Panc1 (cell line): ENCODE measurements around the gene PTDSS2. TPM values are rescaled to one million over a fixed set of nuclear protein-coding genes. Genes with fewer than 3 reads are reported as not detected.
A peak's percentile ranks its signal among the peaks of the same experiment; 100 is the strongest.

Experiments used
- ATAC-seq: fragments of 200-7000 bp; cut with Tn5 transposase; 2 replicates; pipeline ENCODE4 v1.9.1; 2020; ENCODE audit warnings: mild to moderate bottlenecking, moderate library complexity
- BruUV-seq: library from RNA; stranded (reverse); fragments of 400-500 nt; replicated peaks from 2 replicates; lab custom pipeline; 2021; lab: Mats Ljungman, UMichigan
- CTCF ChIA-PET: fragments of 300-600 bp; sonication (Branson Sonifier 250); formaldehyde crosslinking; loops from one replicate; lab custom pipeline; 2022; ENCODE audit warnings: antibody characterized with exemption; lab: Charles Lee
- POLR2A ChIA-PET: fragments of 300-600 bp; sonication (Branson Sonifier 250); formaldehyde crosslinking; loops from one replicate; lab custom pipeline; 2022; ENCODE audit warnings: antibody characterized with exemption; lab: Charles Lee
- DNase-seq: peaks from one replicate; pipeline ENCODE4 v3.0.0-alpha.2; 2010; ENCODE audit warnings: low read depth, low spot score
- H3K27ac ChIP-seq: 2 replicates; pipeline ENCODE4 v1.5.1; 2011; ENCODE audit warnings: mild to moderate bottlenecking, low read length, inconsistent platforms
- H3K27me3 ChIP-seq: fragments of 200-500 bp; sonication (Bioruptor generic); 2 replicates; pipeline ENCODE4 v1.6.0; 2014; ENCODE audit warnings: low read length, inconsistent platforms; ENCODE audit not compliant: control insufficient read depth, insufficient read depth
- H3K36me3 ChIP-seq: fragments of 200-500 bp; sonication (Bioruptor generic); 2 replicates; pipeline ENCODE4 v1.5.1; 2014; ENCODE audit warnings: inconsistent platforms, mild to moderate bottlenecking, low read length, moderate library complexity; ENCODE audit not compliant: control insufficient read depth, insufficient read depth
- H3K4me1 ChIP-seq: 2 replicates; pipeline ENCODE4 v1.5.1; 2011; ENCODE audit warnings: inconsistent platforms, mild to moderate bottlenecking, low read length, moderate library complexity; ENCODE audit not compliant: control insufficient read depth, insufficient read depth
- H3K4me3 ChIP-seq, 2 experiments: 2 replicates each; pipeline ENCODE4 v1.5.1; 2011 to 2012; ENCODE audit warnings: low read depth in 2 of 2, low read length in 2 of 2, mild to moderate bottlenecking in 2 of 2, inconsistent platforms in 1 of 2, moderate library complexity in 1 of 2
- H3K9me3 ChIP-seq: fragments of 200-500 bp; sonication (Bioruptor generic); 2 replicates; pipeline ENCODE4 v1.5.1; 2014; ENCODE audit warnings: low read depth, mild to moderate bottlenecking, inconsistent platforms, low read length, moderate library complexity; ENCODE audit not compliant: control insufficient read depth, insufficient read depth
- CTCF ChIP-seq: fragments of 450-650 bp; IDR thresholded peaks from 2 replicates; pipeline ENCODE4 v1.5.1; 2017; ENCODE audit warnings: mild to moderate bottlenecking
- POLR2AphosphoS5 ChIP-seq: IDR thresholded peaks from 2 replicates; pipeline ENCODE4 v1.6.1; 2012; ENCODE audit warnings: mild to moderate bottlenecking, low read depth, low read length, moderate library complexity
- SIN3A ChIP-seq: IDR thresholded peaks from 2 replicates; pipeline ENCODE4 v1.6.1; 2012; ENCODE audit warnings: low read depth, mild to moderate bottlenecking, low read length, moderate library complexity, borderline replicate concordance; ENCODE audit not compliant: insufficient read depth
- TCF7L2 ChIP-seq: IDR thresholded peaks from 2 replicates; pipeline ENCODE4 v1.6.1; 2011; ENCODE audit warnings: mild to moderate bottlenecking, low read depth, low read length, inconsistent platforms
- in situ Hi-C: cut with HindIII; loops from 2 replicates; pipeline ENCODE4 v1.10.0; 2016; ENCODE audit warnings: low sequenced_read_pairs, low pct_unique_long_range_greater_than_20kb
- intact Hi-C: fragments of 100-400 bp; cut with micrococcal nuclease; formaldehyde crosslinking; loops from one replicate; pipeline ENCODE4 v1.10.0; 2022; ENCODE audit not compliant: unreplicated experiment
- total RNA-seq: library from RNA; stranded (reverse); gene quantifications from one replicate; pipeline ENCODE4 v1.2.1, GENCODE V29; 2021; ENCODE audit not compliant: unreplicated experiment
- TF ChIP-seq, protein P1 (sequence below), 2 experiments: IDR thresholded peaks; 2 replicates each; pipeline ENCODE4 v1.6.1; 2011 to 2012; ENCODE audit warnings: low read depth in 2 of 2, control low read depth in 1 of 2, low read length in 1 of 2, mild to moderate bottlenecking in 1 of 2, moderate library complexity in 1 of 2; ENCODE audit not compliant: insufficient read depth in 1 of 2

PTDSS2 gene
- total RNA-seq, 1 experiment from 2014 or later: 103 TPM

GRCh38 chr11:446891-447290 lies 3.2 kb upstream of the PTDSS2 start:
- H3K4me3 ChIP-seq: no peak overlapping the region
- H3K9me3 ChIP-seq: no peaks in the 10 kb centered on the region
- BruUV-seq: no TSS peak
- intact Hi-C loops (loop anchor here (5.0 kb wide), 2 partner anchors 40 to 55 kb away; partner anchors contain the start of gene PKP3), in situ Hi-C loops (no loop called here)
- DNase-seq: no peak
- POLR2A ChIA-PET: interaction anchor here (0.7 kb wide), 1 partner anchor 39 kb away, joined by 11 read pairs; no protein-coding TSS in a partner anchor
- no peak for TF ChIP-seq POLR2AphosphoS5
- no peak for TF ChIP-seq SIN3A
- TF ChIP-seq, protein P1, sequence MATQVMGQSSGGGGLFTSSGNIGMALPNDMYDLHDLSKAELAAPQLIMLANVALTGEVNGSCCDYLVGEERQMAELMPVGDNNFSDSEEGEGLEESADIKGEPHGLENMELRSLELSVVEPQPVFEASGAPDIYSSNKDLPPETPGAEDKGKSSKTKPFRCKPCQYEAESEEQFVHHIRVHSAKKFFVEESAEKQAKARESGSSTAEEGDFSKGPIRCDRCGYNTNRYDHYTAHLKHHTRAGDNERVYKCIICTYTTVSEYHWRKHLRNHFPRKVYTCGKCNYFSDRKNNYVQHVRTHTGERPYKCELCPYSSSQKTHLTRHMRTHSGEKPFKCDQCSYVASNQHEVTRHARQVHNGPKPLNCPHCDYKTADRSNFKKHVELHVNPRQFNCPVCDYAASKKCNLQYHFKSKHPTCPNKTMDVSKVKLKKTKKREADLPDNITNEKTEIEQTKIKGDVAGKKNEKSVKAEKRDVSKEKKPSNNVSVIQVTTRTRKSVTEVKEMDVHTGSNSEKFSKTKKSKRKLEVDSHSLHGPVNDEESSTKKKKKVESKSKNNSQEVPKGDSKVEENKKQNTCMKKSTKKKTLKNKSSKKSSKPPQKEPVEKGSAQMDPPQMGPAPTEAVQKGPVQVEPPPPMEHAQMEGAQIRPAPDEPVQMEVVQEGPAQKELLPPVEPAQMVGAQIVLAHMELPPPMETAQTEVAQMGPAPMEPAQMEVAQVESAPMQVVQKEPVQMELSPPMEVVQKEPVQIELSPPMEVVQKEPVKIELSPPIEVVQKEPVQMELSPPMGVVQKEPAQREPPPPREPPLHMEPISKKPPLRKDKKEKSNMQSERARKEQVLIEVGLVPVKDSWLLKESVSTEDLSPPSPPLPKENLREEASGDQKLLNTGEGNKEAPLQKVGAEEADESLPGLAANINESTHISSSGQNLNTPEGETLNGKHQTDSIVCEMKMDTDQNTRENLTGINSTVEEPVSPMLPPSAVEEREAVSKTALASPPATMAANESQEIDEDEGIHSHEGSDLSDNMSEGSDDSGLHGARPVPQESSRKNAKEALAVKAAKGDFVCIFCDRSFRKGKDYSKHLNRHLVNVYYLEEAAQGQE (IDR thresholded peaks at IDR 0.05; ENCODE audit: insufficient read depth in 1 of 2, low read depth in 2 of 2, low read length in 1 of 2): no peak
- TF ChIP-seq CTCF: no peak
- no peak for TF ChIP-seq TCF7L2
- no peak overlapping the region for H3K27ac ChIP-seq
- peaks cover 46% of the 10 kb centered on the region for H3K4me1 ChIP-seq
- no peaks in the 10 kb centered on the region for H3K27me3 ChIP-seq
- no peaks in the 10 kb centered on the region for H3K36me3 ChIP-seq
- ATAC-seq: no peak
- CTCF ChIA-PET: interaction anchor here (0.7 to 2.9 kb wide), 2 partner anchors 36 to 40 kb away, joined by 12 to 29 read pairs; no protein-coding TSS in a partner anchor

DNA sequence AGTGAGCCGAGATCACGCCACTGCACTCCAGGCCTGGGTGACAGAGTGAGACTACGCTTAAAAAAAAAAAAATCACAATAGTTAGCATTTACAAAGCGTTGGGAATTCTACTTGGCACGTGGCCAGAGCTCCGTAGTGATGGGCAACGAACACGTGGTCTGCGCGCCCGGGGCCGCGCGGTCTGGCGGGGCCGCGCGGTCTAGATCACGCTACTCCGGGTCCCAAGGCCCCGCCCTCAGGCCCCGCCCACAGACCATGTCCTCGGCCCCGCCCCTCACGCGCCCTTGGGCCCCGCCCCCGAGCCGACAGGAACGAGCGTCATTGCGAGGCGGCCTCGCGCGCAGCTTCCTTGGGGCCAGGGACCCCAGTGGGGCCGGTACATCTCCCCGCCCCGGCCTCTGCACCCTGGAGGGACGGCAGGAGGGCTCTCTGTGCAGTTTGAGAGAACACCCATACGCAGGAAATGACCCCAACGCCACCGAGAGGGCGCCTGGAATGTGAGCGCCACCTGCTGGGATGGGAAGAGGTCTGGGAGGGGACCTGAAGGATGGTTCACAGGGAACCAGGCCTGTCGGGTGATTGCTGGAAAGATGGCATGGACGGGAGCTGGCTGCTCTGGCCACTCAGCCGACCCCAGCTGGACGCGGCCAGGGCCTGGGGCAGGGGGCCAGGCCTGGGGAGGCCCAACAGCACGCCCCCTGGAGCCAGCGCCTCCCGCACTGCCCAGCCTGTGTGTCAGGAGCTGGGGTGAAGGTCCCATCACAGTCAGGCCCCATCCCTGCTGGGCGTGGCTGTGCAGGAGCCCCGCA lies 2.0 kb upstream of the PTDSS2 start:
- BruUV-seq: no TSS peak
- Histone ChIP-seq H3K4me3 (peak overlapping the region; percentile 52 to 82), H3K36me3 (0 out of 2 replicates have a peak, but pooled peaks cover 2% of the 10 kb centered on the region), H3K4me1 (peaks cover 38% of the 10 kb centered on the region), H3K27me3 (no peaks in the 10 kb centered on the region), H3K9me3 (no peaks in the 10 kb centered on the region), H3K27ac (peak overlapping the region; percentile 72)
- ATAC-seq (peak; percentile 80), DNase-seq (peak; percentile 90)
- intact Hi-C loops: loop anchor here (5.0 kb wide), 2 partner anchors 41 to 56 kb away; partner anchors contain the start of gene PKP3
- ChIA-PET CTCF (interaction anchor here (0.6 to 2.9 kb wide), 18 partner anchors 8 to 241 kb away, joined by 3 to 38 read pairs (median 3); partner anchors contain the start of genes BET1L and SIGIRR), POLR2A (interaction anchor here (0.5 to 2.5 kb wide), 5 partner anchors 41 to 293 kb away, joined by 3 to 8 read pairs (median 4); partner anchors contain the start of genes DEAF1 and TMEM80)
- TF ChIP-seq CTCF: peak; percentile 100
- peak; percentile 93 for TF ChIP-seq POLR2AphosphoS5
- peak; percentile 74; the same call in 1 of the 2 replicates for TF ChIP-seq SIN3A
- TF ChIP-seq, protein P1 (IDR thresholded peaks at IDR 0.05; ENCODE audit: insufficient read depth in 1 of 2, low read depth in 2 of 2, low read length in 1 of 2): no peak
- 0 out of 2 replicates have a peak, but pooled peaks have one; percentile 27 for TF ChIP-seq TCF7L2
- in situ Hi-C loops: no loop called here
